ENCODE data around the gene RAB31.

DNA sequence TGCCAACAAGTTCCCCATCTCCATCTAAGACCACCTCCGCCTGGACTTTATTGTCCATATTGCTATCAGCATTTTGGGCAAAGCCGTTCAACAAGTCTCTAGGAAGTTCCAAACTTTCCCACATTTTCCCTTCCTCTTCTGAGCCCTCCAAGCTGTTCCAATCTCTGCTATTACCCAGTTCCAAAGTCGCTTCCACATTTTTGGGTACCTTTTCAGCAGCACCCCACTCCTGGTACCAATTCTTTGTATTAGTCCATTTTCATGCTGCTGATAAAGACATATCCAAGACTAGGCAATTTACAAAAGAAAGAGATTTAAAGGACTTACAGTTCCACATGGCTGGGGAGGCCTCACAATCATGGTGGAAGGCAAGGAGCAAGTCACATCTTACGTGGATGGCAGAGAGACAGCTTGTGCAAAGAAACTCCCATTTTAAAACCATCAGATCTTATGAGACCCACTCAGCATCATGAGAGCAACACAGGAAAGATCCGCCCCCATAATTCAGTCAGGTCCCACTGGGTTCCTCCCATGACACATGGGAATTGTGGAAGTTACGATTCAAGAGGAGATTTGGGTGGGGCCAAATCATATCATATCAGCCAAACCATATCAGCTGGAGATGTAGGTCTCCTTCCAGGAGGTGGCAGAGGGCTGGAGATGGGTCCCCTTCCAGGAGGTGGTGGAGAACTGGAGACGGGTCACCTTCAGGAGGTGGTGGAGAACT lies 157.8 kb downstream of the RAB31 start:
- TF ChIP-seq, protein P1, sequence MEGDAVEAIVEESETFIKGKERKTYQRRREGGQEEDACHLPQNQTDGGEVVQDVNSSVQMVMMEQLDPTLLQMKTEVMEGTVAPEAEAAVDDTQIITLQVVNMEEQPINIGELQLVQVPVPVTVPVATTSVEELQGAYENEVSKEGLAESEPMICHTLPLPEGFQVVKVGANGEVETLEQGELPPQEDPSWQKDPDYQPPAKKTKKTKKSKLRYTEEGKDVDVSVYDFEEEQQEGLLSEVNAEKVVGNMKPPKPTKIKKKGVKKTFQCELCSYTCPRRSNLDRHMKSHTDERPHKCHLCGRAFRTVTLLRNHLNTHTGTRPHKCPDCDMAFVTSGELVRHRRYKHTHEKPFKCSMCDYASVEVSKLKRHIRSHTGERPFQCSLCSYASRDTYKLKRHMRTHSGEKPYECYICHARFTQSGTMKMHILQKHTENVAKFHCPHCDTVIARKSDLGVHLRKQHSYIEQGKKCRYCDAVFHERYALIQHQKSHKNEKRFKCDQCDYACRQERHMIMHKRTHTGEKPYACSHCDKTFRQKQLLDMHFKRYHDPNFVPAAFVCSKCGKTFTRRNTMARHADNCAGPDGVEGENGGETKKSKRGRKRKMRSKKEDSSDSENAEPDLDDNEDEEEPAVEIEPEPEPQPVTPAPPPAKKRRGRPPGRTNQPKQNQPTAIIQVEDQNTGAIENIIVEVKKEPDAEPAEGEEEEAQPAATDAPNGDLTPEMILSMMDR (IDR thresholded peaks at IDR 0.05; ENCODE audit: low read length): no peak
- no peak for TF ChIP-seq EZH2 (IDR thresholded peaks at IDR 0.05; ENCODE audit: borderline replicate concordance, low read length)
